ENCODE data around the gene PDZD8.

- TF ChIP-seq EZH2 (IDR thresholded peaks at IDR 0.05; ENCODE audit: insufficient read depth, poor library complexity, severe bottlenecking) (no peak), EZH2phosphoT487 (IDR thresholded peaks at IDR 0.05; ENCODE audit: insufficient read depth, low read depth) (no peak)
These were observed 30.5 kb upstream of the PDZD8 start for GRCh38 chr10:117405730-117406129.

Data from GM23248 (cell line).